Liver (tissue), 9 donors: Measurements from ENCODE around the gene FBF1. TPM values are rescaled to one million over a fixed set of nuclear protein-coding genes. Genes with fewer than 3 reads are reported as not detected.

Experiments used
- DNase-seq: peaks from one replicate; pipeline ENCODE4 v3.0.0-alpha.2; 2017; ENCODE audit warnings: low spot score
- H3K27ac ChIP-seq, 2 donors: one replicate each; pipeline ENCODE4 v1.7.0; 2013; ENCODE audit warnings: inconsistent platforms in 2 of 2, low read length in 2 of 2, control low read depth in 1 of 2, low read depth in 1 of 2, mild to moderate bottlenecking in 1 of 2
- H3K27me3 ChIP-seq, 4 donors: one replicate each; pipeline versions ENCODE4 v1.6.1 to v1.7.0; 2013; ENCODE audit warnings: low read length in 3 of 4, inconsistent platforms in 1 of 4, mild to moderate bottlenecking in 1 of 4, moderate library complexity in 1 of 4; ENCODE audit not compliant: control insufficient read depth in 4 of 4, insufficient read depth in 4 of 4
- H3K36me3 ChIP-seq, 4 donors: one replicate each; pipeline versions ENCODE4 v1.6.1 to v1.7.0; 2013; ENCODE audit warnings: low read length in 3 of 4, mild to moderate bottlenecking in 3 of 4, low read depth in 1 of 4, moderate library complexity in 1 of 4; ENCODE audit not compliant: control insufficient read depth in 4 of 4, insufficient read depth in 3 of 4
- H3K4me1 ChIP-seq, 4 donors: one replicate each; pipeline versions ENCODE4 v1.6.1 to v1.7.0; 2013; ENCODE audit warnings: low read length in 3 of 4, mild to moderate bottlenecking in 3 of 4, moderate library complexity in 1 of 4; ENCODE audit not compliant: control insufficient read depth in 4 of 4, insufficient read depth in 4 of 4
- H3K4me3 ChIP-seq, 3 donors: one replicate each; pipeline versions ENCODE4 v1.6.1 to v1.7.0; 2013; ENCODE audit warnings: low read length in 3 of 3, control low read depth in 1 of 3, low read depth in 1 of 3, mild to moderate bottlenecking in 1 of 3
- H3K9ac ChIP-seq, 2 donors: one replicate each; pipeline ENCODE4 v1.7.0; 2013; ENCODE audit warnings: low read length in 2 of 2, mild to moderate bottlenecking in 2 of 2, moderate library complexity in 2 of 2, control low read depth in 1 of 2, low read depth in 1 of 2
- H3K9me3 ChIP-seq, 4 donors: one replicate each; pipeline versions ENCODE4 v1.6.1 to v1.7.0; 2013; ENCODE audit warnings: low read length in 3 of 4; ENCODE audit not compliant: control insufficient read depth in 4 of 4
- EGR1 ChIP-seq, 2 donors: IDR thresholded peaks; 2 replicates each; pipeline ENCODE4 v1.6.1; 2016 to 2018; ENCODE audit warnings: antibody characterized with exemption in 2 of 2, low read depth in 2 of 2
- FOXA1 ChIP-seq: IDR thresholded peaks from 2 replicates; pipeline ENCODE4 v1.6.1; 2016; ENCODE audit warnings: antibody characterized with exemption
- FOXA2 ChIP-seq: IDR thresholded peaks from 2 replicates; pipeline ENCODE4 v1.6.1; 2016; ENCODE audit warnings: antibody characterized with exemption
- GABPA ChIP-seq, 2 donors: IDR thresholded peaks in 1 of 2; conservative IDR thresholded peaks in 1 of 2; 2 replicates each; pipeline ENCODE4 v1.6.1; 2016; ENCODE audit warnings: antibody characterized with exemption in 2 of 2, mild to moderate bottlenecking in 1 of 2, moderate library complexity in 1 of 2
- HNF4A ChIP-seq, 2 donors: conservative IDR thresholded peaks; 2 replicates each; pipeline ENCODE4 v1.6.1; 2016; ENCODE audit warnings: antibody characterized with exemption in 2 of 2, mild to moderate bottlenecking in 2 of 2
- HNF4G ChIP-seq: IDR thresholded peaks from 2 replicates; pipeline ENCODE4 v1.6.1; 2016; ENCODE audit warnings: antibody characterized with exemption
- JUND ChIP-seq, 2 donors: IDR thresholded peaks; 2 replicates each; pipeline ENCODE4 v1.6.1; 2016; ENCODE audit warnings: antibody characterized with exemption in 2 of 2
- NR2F2 ChIP-seq: IDR thresholded peaks from 2 replicates; pipeline ENCODE4 v1.6.1; 2016; ENCODE audit warnings: antibody characterized with exemption
- RXRA ChIP-seq, 2 donors: IDR thresholded peaks; 2 replicates each; pipeline ENCODE4 v1.6.1; 2017 to 2018; ENCODE audit warnings: antibody characterized with exemption in 2 of 2, mild to moderate bottlenecking in 1 of 2
- SP1 ChIP-seq: IDR thresholded peaks from 2 replicates; pipeline ENCODE4 v1.6.1; 2018; ENCODE audit warnings: antibody characterized with exemption, mild to moderate bottlenecking
- TAF1 ChIP-seq: conservative IDR thresholded peaks from 2 replicates; pipeline ENCODE4 v1.6.1; 2016; ENCODE audit warnings: antibody characterized with exemption, mild to moderate bottlenecking
- YY1 ChIP-seq: IDR thresholded peaks from 2 replicates; pipeline ENCODE4 v1.6.1; 2016; ENCODE audit warnings: antibody characterized with exemption, mild to moderate bottlenecking
- ZBTB33 ChIP-seq: IDR thresholded peaks from 2 replicates; pipeline ENCODE4 v1.6.1; 2016; ENCODE audit warnings: antibody characterized with exemption
- WGBS: extraction: QIAGEN DNeasy Blood & Tissue Kit; methylation state at CpG from one replicate; pipeline ENCODE4 v1.1.7; 2013; 5-methylcytosine and 5-hydroxymethylcytosine counted together
- polyA plus RNA-seq, 2 donors: library from polyadenylated mRNA; stranded (reverse) in 1 of 2; unstranded in 1 of 2; fragments of 200-250 nt in 1 of 2; fragments of >200 nt in 1 of 2; fragmentation: Nextera tagmentation in 1 of 2; extraction: Ambion mirVana in 1 of 2; gene quantifications; one replicate each; pipeline versions ENCODE4 v1.2.1 to v1.2.3, GENCODE V29; 2013 to 2015
- total RNA-seq, 2 donors: library from RNA; depleted of rRNA; stranded (reverse); fragments of >200 nt; gene quantifications; one replicate each; pipeline ENCODE4 v1.2.3, GENCODE V29; 2014
- TF ChIP-seq, protein P1 (sequence below): IDR thresholded peaks from 2 replicates; pipeline ENCODE4 v1.6.1; 2016; ENCODE audit warnings: antibody characterized with exemption
- TF ChIP-seq, protein P2 (sequence below): fragments of 150-350 bp; IDR thresholded peaks from 2 replicates; pipeline ENCODE4 v1.5.1; 2017; ENCODE audit warnings: improper control_type of control experiment, low read depth, low read length; ENCODE audit not compliant: missing input control
- donor health status: healthy.
- donor health status: healthy.
- donor health status: healthy.
- donor health status: healthy.
- donor health status: healthy.

Gene FBF1
- total and polyA plus RNA-seq, 4 donors: 0.39 to 5.6 (median 1.7) TPM

DNA sequence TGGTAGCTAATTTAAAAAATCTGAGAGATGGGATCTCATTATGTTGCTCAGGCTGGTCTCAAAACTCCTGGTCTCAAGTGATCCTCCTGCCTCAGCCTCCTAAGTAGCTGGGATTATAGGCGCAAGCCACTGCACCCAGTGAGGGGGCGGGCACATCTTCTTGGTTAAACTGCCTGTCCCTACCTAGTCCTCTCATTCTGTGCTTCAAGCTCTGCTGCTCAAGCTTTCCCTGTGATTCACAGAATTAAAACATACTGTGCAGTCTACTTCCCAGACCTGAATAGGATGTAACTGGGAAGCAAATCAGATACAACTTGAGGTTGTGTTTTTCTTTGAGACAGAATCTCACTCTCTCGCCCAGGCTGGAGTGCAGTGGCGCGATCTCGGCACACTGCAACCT is 38.4 kb downstream of the FBF1 start:
- TF ChIP-seq RXRA (IDR thresholded peaks at IDR 0.05) (no peak), ZBTB33 (no peak), GABPA (IDR thresholded peaks at IDR 0.05 in 1 of 2, conservative IDR thresholded peaks at IDR 0.05 in 1 of 2) (no peak), FOXA2 (no peak), YY1 (no peak), JUND (IDR thresholded peaks at IDR 0.05) (no peak), NR2F2 (no peak), HNF4A (conservative IDR thresholded peaks at IDR 0.05) (no peak)
- H3K4me3 ChIP-seq: no peak overlapping the region
- peaks cover 5 to 40% (median 27%) of the 10 kb centered on the region in 4 donors for H3K4me1 ChIP-seq

GRCh38 chr17:75901727-75902126 is 39.1 kb downstream of the FBF1 start:
- TF ChIP-seq FOXA1: no peak
- TF ChIP-seq JUND (IDR thresholded peaks at IDR 0.05): no peak
- TF ChIP-seq SP1: no peak
- TF ChIP-seq GABPA (IDR thresholded peaks at IDR 0.05 in 1 of 2, conservative IDR thresholded peaks at IDR 0.05 in 1 of 2): no peak
- TF ChIP-seq HNF4A (conservative IDR thresholded peaks at IDR 0.05): no peak
- TF ChIP-seq TAF1: no peak
- TF ChIP-seq, protein P1, sequence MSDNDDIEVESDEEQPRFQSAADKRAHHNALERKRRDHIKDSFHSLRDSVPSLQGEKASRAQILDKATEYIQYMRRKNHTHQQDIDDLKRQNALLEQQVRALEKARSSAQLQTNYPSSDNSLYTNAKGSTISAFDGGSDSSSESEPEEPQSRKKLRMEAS: no peak
- no peak for TF ChIP-seq NR2F2
- no peak for TF ChIP-seq HNF4G
- no peak for TF ChIP-seq FOXA2
- Histone ChIP-seq H3K27me3 (no peaks in the 10 kb centered on the region), H3K27ac (no peak overlapping the region), H3K9me3 (no peaks in the 10 kb centered on the region), H3K4me3 (no peak overlapping the region), H3K4me1 (peaks cover 5 to 40% (median 27%) of the 10 kb centered on the region in 4 donors), H3K9ac (no peak overlapping the region), H3K36me3 (peaks cover 6 to 26% (median 13%) of the 10 kb centered on the region in 4 donors)
- 93% methylated on average over 18 of the region's 18 CpGs for WGBS
- DNase-seq: no peak

More for the DNA sequence above, 38.4 kb downstream of the FBF1 start:
- 98% methylated on average over 6 of the region's 6 CpGs for WGBS
- H3K9ac ChIP-seq: no peak overlapping the region
- no peaks in the 10 kb centered on the region for H3K27me3 ChIP-seq
- H3K27ac ChIP-seq: no peak overlapping the region
- no peak for DNase-seq
- no peaks in the 10 kb centered on the region for H3K9me3 ChIP-seq
- peaks cover 6 to 26% (median 13%) of the 10 kb centered on the region in 4 donors for H3K36me3 ChIP-seq

DNA sequence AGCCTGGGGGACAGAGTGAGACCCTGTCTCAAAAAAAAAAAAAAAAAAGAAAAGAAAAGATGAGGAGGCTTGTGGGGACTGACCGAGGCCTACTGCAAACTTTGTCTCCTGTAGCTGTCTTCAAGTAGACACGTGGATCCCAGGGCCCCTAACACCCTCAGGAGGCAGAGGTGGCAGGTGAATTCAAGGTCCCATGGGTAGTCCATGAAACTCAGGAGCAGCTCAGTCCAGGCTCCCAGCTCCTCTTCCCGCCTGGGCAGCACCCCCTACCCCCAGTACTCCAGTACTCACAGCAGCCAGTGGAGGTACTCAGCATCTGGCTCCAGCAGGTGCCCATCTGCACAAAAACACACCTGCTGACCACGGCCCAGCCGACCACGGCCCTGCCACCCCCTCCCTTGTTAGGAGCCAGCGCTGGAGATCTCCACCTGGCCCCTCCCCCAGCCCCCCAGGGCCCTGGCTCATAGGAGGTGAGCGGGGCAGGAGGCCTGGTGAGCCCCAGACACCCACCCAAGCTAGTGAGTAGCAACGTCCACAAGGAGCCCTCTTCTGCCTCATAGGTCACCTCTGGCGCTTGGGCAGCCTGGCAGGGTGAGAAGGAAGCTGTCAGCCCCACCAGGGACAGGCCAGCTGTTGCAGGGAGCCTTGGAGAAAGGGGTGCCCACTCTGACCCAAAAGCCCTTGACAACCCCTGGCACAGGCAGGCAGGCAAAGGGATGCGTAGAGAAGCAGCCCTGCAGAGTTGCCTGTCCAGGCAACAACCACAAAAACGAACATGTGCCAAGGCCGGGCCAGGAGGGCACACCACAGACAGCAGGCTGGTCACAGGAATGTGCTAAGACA is 39.9 kb downstream of the FBF1 start:
- no peak for DNase-seq
- no peaks in the 10 kb centered on the region for H3K9me3 ChIP-seq
- no peak overlapping the region for H3K9ac ChIP-seq
- H3K27me3 ChIP-seq: no peaks in the 10 kb centered on the region
- TF ChIP-seq TAF1 (no peak), FOXA2 (no peak), ZBTB33 (no peak), NR2F2 (no peak), EGR1 (IDR thresholded peaks at IDR 0.05; ENCODE audit: low read depth in 2 of 2) (no peak), GABPA (IDR thresholded peaks at IDR 0.05 in 1 of 2, conservative IDR thresholded peaks at IDR 0.05 in 1 of 2) (no peak), FOXA1 (no peak)
- TF ChIP-seq, protein P2, sequence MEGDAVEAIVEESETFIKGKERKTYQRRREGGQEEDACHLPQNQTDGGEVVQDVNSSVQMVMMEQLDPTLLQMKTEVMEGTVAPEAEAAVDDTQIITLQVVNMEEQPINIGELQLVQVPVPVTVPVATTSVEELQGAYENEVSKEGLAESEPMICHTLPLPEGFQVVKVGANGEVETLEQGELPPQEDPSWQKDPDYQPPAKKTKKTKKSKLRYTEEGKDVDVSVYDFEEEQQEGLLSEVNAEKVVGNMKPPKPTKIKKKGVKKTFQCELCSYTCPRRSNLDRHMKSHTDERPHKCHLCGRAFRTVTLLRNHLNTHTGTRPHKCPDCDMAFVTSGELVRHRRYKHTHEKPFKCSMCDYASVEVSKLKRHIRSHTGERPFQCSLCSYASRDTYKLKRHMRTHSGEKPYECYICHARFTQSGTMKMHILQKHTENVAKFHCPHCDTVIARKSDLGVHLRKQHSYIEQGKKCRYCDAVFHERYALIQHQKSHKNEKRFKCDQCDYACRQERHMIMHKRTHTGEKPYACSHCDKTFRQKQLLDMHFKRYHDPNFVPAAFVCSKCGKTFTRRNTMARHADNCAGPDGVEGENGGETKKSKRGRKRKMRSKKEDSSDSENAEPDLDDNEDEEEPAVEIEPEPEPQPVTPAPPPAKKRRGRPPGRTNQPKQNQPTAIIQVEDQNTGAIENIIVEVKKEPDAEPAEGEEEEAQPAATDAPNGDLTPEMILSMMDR: no peak
- peaks cover 6 to 26% (median 13%) of the 10 kb centered on the region in 4 donors for H3K36me3 ChIP-seq
- H3K4me1 ChIP-seq: peaks cover 6 to 41% (median 28%) of the 10 kb centered on the region in 4 donors
- WGBS: 91% methylated on average over 13 of the region's 13 CpGs
- H3K4me3 ChIP-seq: no peak overlapping the region
- H3K27ac ChIP-seq: no peak overlapping the region
